Measurements from ENCODE around the gene TMED4. TPM values are rescaled to one million over a fixed set of nuclear protein-coding genes. Genes with fewer than 3 reads are reported as not detected.

The TMED4 gene
- total and polyA plus RNA-seq, 2 of the 13 experiments (the other 11 are each of a cell fraction or from before 2014, with no cell fraction given), result 81.4 to 109 TPM

DNA sequence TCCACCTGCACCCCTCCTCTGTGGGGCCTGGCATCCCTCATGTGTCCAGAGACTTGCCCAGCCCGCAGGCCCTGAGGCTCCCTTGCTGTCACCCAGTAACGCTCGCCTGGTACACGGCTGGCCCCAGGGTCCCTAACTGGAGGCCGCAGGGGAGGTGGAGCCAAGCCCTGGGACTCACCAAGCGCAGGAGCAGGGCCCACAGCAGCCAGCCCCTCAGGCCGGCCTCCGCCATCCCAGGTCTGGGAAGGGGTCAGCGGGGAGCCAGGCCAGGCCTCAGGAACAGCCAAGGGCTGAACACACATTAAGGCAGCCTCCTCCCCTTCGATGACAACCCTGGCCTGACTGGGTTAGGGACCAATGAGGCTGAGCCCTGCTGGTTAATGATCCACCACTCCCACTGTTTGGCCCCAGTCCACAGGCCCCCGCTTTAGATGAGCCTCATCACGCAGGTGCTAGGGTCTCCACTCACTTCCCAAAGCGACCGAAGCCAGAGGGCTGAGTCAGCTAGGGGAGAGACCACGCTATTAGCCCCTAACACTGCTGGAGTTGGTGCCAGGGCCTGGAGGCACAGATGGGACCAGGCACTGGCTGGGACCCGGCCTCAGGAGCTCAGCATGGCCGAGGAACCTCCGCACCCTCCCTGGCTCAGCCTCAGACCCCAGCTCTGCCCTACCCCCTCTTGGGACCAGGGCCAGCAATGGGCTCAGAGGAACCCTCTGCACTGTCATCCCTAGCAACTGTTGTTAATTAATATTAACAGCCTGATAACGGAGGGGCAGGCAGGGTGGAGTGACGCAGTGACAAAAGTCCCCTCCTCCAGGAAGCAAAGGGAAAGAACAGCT, 40.8 kb downstream of the TMED4 start, which contains the start of gene NPC1L1 (continued):
- no peak for TF ChIP-seq ZNF547 (CRISPR knock-in tag; IDR thresholded peaks at IDR 0.05)
- peak; percentile 90 for TF ChIP-seq ZNF501 (CRISPR knock-in tag; IDR thresholded peaks at IDR 0.05)
- TF ChIP-seq ZKSCAN8 (CRISPR knock-in tag; IDR thresholded peaks at IDR 0.05; ENCODE audit: borderline replicate concordance), result peak; percentile 46; the same call in 1 of the 2 replicates
- no peak; the same call in 1 of the 2 replicates for TF ChIP-seq ZNF737 (CRISPR knock-in tag; IDR thresholded peaks at IDR 0.05; ENCODE audit: borderline replicate concordance)
- no peak for TF ChIP-seq CEBPB (IDR thresholded peaks at IDR 0.05; ENCODE audit: borderline replicate concordance, low read depth, low read length)
- TF ChIP-seq HNRNPH1 (optimal IDR thresholded peaks at IDR 0.05; ENCODE audit: low read depth, low read length), result no peak
- TF ChIP-seq, protein P1, sequence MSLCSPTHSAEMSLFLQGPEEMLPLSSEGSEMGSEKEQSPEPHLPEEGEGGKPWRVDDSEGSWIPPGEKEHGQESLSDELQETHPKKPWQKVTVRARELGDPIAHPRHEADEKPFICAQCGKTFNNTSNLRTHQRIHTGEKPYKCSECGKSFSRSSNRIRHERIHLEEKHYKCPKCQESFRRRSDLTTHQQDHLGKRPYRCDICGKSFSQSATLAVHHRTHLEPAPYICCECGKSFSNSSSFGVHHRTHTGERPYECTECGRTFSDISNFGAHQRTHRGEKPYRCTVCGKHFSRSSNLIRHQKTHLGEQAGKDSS (CRISPR knock-in tag; IDR thresholded peaks at IDR 0.05; ENCODE audit: borderline replicate concordance, low read depth), result peak; percentile 55
- TF ChIP-seq, protein P2, sequence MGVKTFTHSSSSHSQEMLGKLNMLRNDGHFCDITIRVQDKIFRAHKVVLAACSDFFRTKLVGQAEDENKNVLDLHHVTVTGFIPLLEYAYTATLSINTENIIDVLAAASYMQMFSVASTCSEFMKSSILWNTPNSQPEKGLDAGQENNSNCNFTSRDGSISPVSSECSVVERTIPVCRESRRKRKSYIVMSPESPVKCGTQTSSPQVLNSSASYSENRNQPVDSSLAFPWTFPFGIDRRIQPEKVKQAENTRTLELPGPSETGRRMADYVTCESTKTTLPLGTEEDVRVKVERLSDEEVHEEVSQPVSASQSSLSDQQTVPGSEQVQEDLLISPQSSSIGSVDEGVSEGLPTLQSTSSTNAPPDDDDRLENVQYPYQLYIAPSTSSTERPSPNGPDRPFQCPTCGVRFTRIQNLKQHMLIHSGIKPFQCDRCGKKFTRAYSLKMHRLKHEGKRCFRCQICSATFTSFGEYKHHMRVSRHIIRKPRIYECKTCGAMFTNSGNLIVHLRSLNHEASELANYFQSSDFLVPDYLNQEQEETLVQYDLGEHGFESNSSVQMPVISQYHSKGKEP (CRISPR knock-in tag; IDR thresholded peaks at IDR 0.05), result 0 out of 2 replicates have a peak, but pooled peaks have one; percentile 60
- TF ChIP-seq, protein P3, sequence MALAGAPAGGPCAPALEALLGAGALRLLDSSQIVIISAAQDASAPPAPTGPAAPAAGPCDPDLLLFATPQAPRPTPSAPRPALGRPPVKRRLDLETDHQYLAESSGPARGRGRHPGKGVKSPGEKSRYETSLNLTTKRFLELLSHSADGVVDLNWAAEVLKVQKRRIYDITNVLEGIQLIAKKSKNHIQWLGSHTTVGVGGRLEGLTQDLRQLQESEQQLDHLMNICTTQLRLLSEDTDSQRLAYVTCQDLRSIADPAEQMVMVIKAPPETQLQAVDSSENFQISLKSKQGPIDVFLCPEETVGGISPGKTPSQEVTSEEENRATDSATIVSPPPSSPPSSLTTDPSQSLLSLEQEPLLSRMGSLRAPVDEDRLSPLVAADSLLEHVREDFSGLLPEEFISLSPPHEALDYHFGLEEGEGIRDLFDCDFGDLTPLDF (CRISPR knock-in tag; IDR thresholded peaks at IDR 0.05), result 0 out of 2 replicates have a peak, but pooled peaks have one; percentile 30
- peak; percentile 88; the same call in 1 of the 2 replicates for TF ChIP-seq KLF6 (CRISPR knock-in tag; IDR thresholded peaks at IDR 0.05)
- no peak for TF ChIP-seq KDM1A (CRISPR knock-in tag; IDR thresholded peaks at IDR 0.05)
- TF ChIP-seq TBX3 (IDR thresholded peaks at IDR 0.05; ENCODE audit: borderline replicate concordance), result no peak
- no peak for TF ChIP-seq FIP1L1 (IDR thresholded peaks at IDR 0.05; ENCODE audit: borderline replicate concordance, insufficient read depth, low read depth, low read length)
- TF ChIP-seq, protein P4, sequence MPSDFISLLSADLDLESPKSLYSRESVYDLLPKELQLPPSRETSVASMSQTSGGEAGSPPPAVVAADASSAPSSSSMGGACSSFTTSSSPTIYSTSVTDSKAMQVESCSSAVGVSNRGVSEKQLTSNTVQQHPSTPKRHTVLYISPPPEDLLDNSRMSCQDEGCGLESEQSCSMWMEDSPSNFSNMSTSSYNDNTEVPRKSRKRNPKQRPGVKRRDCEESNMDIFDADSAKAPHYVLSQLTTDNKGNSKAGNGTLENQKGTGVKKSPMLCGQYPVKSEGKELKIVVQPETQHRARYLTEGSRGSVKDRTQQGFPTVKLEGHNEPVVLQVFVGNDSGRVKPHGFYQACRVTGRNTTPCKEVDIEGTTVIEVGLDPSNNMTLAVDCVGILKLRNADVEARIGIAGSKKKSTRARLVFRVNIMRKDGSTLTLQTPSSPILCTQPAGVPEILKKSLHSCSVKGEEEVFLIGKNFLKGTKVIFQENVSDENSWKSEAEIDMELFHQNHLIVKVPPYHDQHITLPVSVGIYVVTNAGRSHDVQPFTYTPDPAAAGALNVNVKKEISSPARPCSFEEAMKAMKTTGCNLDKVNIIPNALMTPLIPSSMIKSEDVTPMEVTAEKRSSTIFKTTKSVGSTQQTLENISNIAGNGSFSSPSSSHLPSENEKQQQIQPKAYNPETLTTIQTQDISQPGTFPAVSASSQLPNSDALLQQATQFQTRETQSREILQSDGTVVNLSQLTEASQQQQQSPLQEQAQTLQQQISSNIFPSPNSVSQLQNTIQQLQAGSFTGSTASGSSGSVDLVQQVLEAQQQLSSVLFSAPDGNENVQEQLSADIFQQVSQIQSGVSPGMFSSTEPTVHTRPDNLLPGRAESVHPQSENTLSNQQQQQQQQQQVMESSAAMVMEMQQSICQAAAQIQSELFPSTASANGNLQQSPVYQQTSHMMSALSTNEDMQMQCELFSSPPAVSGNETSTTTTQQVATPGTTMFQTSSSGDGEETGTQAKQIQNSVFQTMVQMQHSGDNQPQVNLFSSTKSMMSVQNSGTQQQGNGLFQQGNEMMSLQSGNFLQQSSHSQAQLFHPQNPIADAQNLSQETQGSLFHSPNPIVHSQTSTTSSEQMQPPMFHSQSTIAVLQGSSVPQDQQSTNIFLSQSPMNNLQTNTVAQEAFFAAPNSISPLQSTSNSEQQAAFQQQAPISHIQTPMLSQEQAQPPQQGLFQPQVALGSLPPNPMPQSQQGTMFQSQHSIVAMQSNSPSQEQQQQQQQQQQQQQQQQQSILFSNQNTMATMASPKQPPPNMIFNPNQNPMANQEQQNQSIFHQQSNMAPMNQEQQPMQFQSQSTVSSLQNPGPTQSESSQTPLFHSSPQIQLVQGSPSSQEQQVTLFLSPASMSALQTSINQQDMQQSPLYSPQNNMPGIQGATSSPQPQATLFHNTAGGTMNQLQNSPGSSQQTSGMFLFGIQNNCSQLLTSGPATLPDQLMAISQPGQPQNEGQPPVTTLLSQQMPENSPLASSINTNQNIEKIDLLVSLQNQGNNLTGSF (CRISPR knock-in tag; IDR thresholded peaks at IDR 0.05), result 0 out of 2 replicates have a peak, but pooled peaks have one; percentile 74
- no peak; the same call in 1 of the 2 replicates for TF ChIP-seq ZFP90 (CRISPR knock-in tag; IDR thresholded peaks at IDR 0.05; ENCODE audit: borderline replicate concordance)
- no peak for TF ChIP-seq ZNF562 (CRISPR knock-in tag; IDR thresholded peaks at IDR 0.05; ENCODE audit: borderline replicate concordance)
- no peak; the same call in 1 of the 2 replicates for TF ChIP-seq ZSCAN30 (CRISPR knock-in tag; IDR thresholded peaks at IDR 0.05)
- TF ChIP-seq FOSL1 (CRISPR knock-in tag; IDR thresholded peaks at IDR 0.05; ENCODE audit: borderline replicate concordance), result no peak
- peak; percentile 74; the same call in 1 of the 2 replicates for TF ChIP-seq GATAD2A (CRISPR knock-in tag; IDR thresholded peaks at IDR 0.05)
- TF ChIP-seq RXRB (CRISPR knock-in tag; IDR thresholded peaks at IDR 0.05; ENCODE audit: borderline replicate concordance), result peak; percentile 79; the same call in 1 of the 2 replicates
